Muscle of back (tissue), 11 donors: ENCODE measurements around the gene LCTL. TPM values are rescaled to one million over a fixed set of nuclear protein-coding genes. Genes with fewer than 3 reads are reported as not detected.
"Not testable (repeated sequence)": the region's sequence is repeated elsewhere in the genome, so short reads cannot be mapped to it uniquely, and the experiment has no call there.

ENCODE experiments used
- DNase-seq, 3 donors: peaks; one replicate each; pipeline versions ENCODE4 v3.0.0 to v3.0.0-alpha.2; 2013
- polyA plus RNA-seq, 10 donors: library from polyadenylated mRNA; unstranded; fragments of 120-200 nt; gene quantifications; one replicate each; pipeline ENCODE4 v1.2.1, GENCODE V29; 2013; ENCODE audit not compliant: insufficient read length in 10 of 10

The LCTL gene
- polyA plus RNA-seq, 10 donors: 0.07 to 0.32 (median 0.17) TPM

- no peak for DNase-seq
Observed at GRCh38 chr15:66565141-66565641, 607 bp downstream of the LCTL start.

DNA sequence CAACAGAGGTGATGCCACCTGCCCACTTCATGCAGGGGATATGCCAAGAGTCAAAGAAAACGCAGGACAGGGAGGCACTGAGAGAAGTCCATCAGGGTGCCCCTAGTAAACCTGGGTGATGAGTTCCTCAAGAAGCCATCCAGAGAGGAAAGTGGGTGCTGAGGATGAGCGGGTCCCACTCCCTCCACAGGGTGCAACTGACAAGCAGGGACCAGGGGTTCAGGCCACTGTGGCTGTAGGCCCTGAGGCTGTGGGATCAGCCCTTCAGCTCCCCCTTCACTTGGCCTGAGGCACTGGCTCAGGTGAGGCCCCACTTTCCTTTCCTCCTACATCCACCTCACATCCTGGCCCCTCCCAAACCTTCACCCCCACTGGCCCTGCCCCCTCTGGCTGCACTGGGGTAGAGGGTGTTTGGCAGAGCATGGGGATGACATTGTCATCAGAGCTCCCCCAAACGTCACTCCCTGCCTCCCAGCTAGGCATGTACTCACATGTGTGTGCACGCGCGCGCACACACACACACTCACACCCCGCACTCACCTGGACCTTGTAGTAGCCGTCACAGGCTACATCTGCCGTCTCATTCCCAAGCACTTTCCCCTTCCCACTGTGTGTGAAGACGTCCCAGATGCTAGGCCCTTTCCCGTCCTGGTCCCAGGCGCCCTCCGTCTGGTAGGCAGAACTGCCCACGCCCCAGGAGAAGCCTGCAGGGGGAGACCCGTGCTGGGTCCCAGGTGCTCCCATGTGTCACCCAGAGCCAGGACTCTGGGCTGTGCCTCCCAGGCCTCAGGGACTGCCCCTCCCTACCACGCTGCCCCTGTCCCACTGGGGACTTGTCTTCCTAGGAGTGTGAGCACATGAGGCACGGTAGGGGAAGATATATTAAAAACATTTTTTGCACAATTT, 1.4 kb downstream of the LCTL start:
- no peak for DNase-seq

DNA sequence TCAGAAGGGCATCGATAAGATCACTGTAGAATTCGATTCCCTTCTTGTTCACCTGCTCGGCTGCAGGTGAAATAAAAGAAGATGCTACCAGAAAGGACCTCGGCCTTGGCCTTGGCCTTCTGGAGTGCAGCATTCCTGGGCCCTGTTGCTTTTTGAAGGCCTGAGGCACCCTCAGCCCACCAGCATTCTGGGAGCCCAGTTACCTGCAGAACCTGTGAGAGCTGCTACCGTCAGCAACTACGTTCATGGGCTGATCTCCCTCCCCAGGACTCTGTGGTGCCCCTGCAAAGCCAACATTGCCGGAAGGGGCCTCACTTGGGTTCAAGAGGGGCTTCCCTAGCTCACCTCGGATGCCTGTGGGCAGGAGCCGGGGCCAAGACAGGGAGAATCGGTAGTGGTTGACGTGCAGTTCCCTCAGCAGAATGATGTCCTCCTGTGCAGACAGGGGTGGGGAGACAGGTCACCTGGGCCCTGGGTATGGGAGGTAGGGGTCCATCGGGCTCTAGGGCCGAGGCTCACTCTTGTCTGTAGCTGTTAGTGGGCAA, 2.2 kb downstream of the LCTL start:
- DNase-seq: no peak

- DNase-seq: no peak
Observed at GRCh38 chr15:66563126-66563525, 2.7 kb downstream of the LCTL start.

GRCh38 chr15:66560856-66561525, 4.8 kb downstream of the LCTL start:
- DNase-seq: no peak

DNA sequence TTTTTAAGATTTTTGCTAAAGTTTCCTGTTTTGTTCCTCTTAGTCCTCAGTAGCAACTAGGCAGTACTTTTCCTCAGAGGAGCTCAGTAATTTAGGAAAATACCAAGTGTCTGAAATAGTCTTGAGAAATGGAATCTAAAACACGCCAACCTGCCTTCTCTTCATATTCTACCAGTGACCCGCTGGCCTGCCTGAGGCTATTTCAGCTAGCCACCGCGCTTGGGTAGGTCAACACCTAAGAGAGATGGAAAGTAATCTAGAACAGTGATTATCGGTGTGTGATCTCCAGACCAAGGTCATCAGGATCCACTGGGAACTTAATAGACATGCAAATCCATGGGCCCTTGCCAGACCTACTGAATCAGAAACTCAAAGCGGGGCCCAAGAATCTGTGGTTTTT, 7.5 kb downstream of the LCTL start:
- DNase-seq: no peak

- no peak for DNase-seq
Observed at GRCh38 chr15:66555685-66556084, 10.1 kb downstream of the LCTL start.

DNA sequence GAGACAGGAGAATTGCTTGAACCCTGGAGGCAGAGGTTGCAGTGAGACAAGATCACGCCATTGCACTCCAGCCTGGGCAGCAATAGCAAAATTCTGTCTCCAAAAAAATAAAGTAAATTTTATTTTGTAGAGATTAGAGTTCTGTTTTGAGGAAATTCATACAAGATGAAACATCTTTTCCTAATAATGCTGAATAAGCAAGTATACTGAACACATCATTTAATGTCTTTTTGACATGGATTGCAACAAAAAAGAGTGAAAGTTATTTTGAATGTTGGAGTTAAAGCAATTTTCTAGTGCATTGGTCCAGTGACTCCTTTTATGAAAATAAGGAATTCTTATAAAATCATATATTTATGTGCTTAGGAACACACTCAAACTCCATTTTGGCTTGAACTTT, 20.5 kb downstream of the LCTL start:
- no peak for DNase-seq

GRCh38 chr15:66542896-66543295, 22.9 kb downstream of the LCTL start:
- DNase-seq: no peak

- no peak for DNase-seq
Observed at GRCh38 chr15:66535056-66535455, 30.7 kb downstream of the LCTL start.

DNA sequence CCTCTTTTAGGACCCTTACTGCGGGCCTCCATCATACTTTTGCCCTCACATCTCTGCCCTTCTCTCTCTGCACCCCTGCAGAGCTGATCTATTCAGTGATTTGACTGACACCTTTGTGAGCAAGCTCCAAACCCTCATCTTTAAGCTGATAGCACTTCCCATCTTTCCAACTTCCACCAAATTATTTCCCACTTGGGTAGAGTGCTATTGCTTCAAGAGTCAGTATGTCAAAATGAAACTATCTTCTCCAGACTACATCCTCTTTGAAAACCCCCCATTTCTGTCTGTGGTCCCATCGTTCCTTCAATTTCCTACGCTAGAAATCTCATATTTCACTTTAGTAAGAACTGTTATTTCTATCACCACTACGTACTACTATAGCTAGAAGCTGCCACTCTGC, 41.0 kb downstream of the LCTL start:
- no peak for DNase-seq

DNA sequence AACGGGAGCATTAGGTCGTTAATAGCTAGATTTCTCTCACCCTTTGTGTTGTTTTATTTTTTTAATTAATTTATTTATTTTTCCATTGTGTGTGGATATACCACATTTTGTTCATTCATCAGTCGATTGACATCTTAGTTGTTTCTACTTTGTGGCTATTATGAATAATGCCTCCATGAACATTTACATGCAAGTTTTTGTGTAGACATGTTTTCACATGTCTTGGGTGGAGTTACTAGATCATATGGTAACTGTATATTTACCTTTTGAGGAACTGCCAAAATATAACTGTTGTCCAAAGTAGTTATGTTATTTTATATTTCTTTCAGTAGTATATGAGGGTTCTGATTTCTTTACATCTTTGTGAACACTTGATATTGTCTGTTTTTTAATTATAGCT, 41.9 kb downstream of the LCTL start:
- no peak for DNase-seq

DNA sequence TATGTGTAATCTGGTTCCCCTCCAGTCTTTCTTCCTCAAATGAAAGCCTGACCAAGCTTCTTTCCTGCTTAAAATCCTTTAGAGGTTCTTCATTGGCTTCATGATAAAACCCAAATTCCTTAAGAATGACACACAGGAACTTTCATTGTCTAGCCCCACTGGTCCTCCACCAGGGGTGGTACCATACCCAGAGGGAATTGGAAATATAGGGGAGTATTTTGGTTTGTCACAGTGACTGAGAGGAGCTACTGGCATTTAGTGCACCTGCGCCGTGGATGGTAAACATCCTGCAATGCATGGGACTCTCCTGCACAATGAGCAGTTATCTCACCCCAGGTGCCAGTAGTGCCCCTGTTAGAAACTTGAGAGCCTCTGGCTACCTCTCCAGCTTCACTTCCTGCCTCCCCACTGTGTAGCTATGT, 49.9 kb downstream of the LCTL start:
- DNase-seq: no peak

DNA sequence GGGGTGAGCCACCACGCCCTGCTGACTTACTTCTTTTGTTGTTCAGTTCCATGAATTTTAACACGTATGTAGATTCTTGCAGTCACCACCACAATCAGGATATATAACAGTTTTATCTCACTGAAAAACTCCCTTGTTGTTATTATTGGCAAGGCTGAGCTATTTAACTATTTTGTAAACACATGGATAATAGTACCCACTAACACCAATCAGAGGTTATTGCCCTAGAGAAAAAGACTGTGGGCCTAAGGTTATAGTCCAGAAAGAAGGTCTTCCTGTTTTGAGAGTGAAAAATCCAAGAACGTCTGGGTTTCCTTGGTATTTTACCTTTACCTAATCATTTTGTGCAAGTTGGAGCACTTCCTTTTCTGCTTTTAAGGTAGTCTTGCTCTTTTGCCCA, 51.2 kb downstream of the LCTL start:
- DNase-seq: no peak

- DNase-seq: no peak
Observed at GRCh38 chr15:66508293-66508883, 57.4 kb downstream of the LCTL start.

GRCh38 chr15:66505818-66506217, 60.0 kb downstream of the LCTL start:
- DNase-seq: no peak

- DNase-seq: no peak
Observed at GRCh38 chr15:66505430-66505811, 60.4 kb downstream of the LCTL start.

DNA sequence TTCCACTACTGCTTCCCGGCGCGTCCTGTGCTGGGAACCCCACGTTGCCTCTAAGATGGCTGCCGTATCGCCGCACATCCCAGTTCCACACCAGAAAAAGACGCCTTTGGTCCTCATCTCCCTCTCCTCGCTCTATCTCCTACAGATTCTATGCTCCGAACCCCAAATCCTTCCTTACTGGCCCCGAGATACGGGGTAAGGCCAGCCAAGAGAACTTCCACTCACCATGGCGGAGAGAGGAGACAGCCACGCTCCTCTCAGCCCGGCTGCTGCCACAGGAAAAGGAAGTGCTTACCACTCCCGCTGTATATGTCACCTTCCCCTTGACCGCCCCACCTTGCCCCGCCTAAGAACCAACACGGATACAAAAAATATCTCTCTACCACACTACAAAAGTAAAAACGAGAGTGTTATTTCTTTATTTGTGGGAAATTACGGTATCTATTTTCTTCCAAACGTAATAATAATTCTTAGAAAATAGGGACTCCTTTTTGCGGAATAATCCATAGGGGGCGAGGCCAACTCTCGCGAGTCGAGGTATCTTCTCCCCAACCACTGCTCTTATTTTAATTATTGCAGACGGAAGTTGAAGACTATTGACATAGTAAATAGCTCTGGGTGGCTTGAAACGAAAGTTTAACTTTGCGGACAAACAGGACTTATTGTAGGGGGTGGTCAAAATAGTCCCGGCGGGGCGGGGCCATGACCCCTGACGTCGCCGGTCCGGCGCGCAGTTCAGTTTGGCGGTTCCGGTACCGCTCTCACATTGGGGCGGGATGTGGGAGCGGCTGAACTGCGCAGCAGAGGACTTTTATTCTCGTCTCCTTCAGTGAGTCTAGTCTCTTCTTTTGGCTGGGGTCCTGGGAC, 61.0 kb downstream of the LCTL start, which contains the start of the genes RPL4 and ZWILCH:
Gene RPL4 (minus strand): TSS at position 293 of the 867 bp plus-strand sequence. CDS start 65 bp downstream, at position 228.
Gene ZWILCH (plus strand): TSS at position 764 of the 867 bp plus-strand sequence. CDS start 13 bp downstream, at position 777.
- DNase-seq: peak; percentile 86 to 95 (median 89)

- peak in 1 of 3 donors; percentile 23 for DNase-seq
Observed at GRCh38 chr15:66503780-66504562, 61.8 kb downstream of the LCTL start.

DNA sequence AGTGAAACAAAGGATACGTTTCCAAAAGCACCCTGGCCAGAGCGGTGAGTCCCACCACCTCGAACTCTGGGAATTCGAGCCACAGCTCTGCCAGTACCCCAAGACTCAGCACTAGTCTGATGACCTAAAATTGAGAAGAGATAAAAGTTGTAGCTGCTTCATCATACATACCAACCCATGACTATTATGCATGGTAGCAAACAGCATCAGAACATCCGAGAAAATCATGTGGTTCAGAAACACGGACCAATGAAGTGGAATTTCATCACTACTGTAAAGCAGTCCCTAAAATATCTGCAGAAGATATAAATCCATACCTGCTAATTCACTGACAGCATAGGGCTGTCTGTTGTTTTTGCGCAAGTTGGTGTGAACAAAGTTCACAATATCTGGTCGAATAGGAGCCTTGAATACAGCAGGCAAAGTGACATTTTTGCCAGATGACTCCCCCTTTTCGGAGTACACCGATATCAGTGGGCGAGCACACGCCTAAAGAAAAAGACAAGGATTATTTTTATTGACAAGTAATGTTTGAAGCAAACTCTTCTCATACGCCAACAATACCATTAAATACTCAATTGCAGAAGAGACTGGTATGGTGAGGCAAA, 62.7 kb downstream of the LCTL start:
- DNase-seq: not testable (repeated sequence)
